ENCODE data around the gene PDZK1IP1.

Gene PDZK1IP1

GRCh38 chr1:47137925-47138615 lies 51.8 kb downstream of the PDZK1IP1 start:
- DNase-seq (ENCODE audit: low read depth), result no peak

- DNase-seq (ENCODE audit: low read depth), result no peak
Observed at GRCh38 chr1:47137198-47137597, 52.6 kb downstream of the PDZK1IP1 start, which contains the start of gene CYP4A22. Gene CYP4A22 (plus strand): TSS chr1:47137441. CDS start chr1:47137486, 45 bp downstream.
